AML-193 (cell line): ENCODE data around the gene AGMAT.
A peak's percentile ranks its signal among the peaks of the same experiment; 100 is the strongest.
"Not testable (repeated sequence)": the region's sequence is repeated elsewhere in the genome, so short reads cannot be mapped to it uniquely, and the experiment has no call there.

Experiments
- DNase-seq, 2 experiments: peaks; one replicate each; lab custom pipeline; 2025; lab: John Stamatoyannopoulos, UW

AGMAT gene

DNA sequence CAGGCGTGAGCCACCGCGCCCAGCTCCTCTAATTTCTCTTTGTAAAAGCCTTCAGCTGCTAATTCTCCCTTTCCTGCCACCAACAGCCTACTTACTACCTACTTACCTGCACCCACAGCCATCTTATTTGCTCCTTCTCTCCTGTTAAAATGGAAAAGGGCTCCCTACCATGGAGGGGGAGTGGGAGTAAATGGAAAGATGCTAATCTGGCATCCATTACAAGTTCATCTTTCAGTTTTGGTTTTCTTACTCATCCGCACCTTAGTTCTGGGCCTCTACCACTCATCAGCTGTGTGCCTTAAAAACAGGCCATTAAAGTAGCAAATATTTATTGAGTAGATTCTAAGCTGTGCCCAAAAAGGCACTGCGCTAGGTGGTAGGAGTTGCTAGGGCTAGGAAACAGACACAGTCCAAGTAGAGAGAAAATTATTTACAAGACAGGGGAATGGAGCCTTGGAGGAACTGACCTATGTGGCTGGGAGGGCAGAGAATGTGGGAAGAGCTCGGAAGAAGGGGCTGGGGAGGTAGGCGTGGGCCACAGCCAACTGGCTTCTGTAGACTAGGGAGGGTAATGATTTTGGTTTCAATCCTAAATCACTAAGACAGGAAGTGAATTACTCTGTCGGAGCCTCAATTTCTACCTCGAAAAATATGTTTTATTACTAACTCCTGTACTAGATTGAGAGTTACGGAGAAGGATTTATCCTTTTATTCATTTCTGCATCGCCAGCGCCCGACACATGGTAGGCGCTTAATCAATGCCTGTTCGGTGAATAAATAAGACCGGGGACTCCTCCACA is 31.7 kb upstream of the AGMAT start:
- no peak for DNase-seq

DNA sequence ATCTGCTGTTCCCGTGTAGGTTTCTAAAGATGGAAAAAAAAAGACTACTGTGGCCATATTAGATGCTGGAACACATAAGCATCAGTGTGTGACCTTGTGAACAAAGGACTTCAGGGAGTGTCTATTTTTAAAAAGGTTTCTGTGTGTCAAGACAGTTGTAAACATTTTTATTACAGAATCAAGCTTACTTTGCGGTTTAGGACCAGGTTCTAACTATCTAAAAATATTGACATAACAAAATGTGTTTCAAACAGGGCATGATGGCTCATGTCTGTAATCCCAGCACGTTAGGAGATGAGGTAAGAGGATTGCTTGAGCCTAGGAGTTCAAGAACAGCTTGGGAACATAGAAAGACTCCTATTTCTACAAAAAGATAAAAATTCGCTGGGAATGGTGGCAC is 25.3 kb upstream of the AGMAT start:
- DNase-seq = no peak

- DNase-seq = no peak
Measured at GRCh38 chr1:15609631-15610030, 24.8 kb upstream of the AGMAT start.

DNA sequence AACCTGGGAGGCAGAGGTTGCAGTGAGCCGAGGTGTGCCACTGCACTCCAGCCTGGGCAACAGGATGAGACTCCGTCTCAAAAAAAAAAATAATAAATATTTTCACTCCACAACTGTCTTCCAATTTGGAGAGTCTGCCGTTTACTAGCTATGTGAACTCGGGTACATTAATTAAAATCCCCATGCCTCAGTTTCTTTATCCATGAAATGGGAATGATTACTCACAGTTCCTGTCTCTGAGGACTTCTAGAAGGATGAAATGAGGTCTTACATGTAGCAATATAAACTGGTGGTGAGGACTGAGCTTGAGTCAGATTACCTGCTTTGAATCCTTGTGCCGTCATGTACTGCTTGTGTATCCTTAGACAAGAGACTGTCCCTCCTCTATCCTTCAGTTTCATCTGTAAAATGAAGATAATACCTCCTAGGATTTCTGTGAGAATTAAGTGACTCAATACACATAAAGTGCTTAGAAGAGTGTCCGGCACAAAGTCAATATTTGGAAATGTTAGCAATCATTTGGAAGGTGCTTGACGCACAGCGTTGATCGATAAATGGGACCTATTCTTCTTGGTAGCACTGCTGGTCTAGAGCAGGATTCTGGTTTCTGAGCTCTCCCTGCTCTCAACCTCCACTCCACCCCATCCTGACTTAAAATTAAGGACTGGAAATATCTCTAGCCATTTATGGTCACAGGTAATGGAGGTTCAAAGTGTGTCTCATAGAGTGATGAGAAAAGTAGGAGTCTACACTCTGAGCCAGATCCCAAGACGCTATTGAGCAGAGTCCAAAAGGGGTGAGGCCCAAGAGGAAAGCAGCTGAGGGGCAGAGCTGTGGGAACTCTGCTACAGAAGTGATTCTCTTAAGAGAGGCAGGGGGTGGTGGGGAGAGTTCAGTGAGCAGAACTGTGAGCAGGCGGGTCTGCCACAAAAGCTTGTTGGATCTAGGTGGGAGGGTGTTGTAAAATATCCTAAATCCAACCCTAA is 20.8 kb upstream of the AGMAT start:
- DNase-seq = no peak

GRCh38 chr1:15604400-15604799 is 19.5 kb upstream of the AGMAT start:
- DNase-seq = not testable (repeated sequence)

GRCh38 chr1:15603966-15604282 is 19.1 kb upstream of the AGMAT start:
- not testable (repeated sequence) for DNase-seq

GRCh38 chr1:15603050-15603965 is 18.5 kb upstream of the AGMAT start:
- DNase-seq = peak; percentile 12 to 59

DNA sequence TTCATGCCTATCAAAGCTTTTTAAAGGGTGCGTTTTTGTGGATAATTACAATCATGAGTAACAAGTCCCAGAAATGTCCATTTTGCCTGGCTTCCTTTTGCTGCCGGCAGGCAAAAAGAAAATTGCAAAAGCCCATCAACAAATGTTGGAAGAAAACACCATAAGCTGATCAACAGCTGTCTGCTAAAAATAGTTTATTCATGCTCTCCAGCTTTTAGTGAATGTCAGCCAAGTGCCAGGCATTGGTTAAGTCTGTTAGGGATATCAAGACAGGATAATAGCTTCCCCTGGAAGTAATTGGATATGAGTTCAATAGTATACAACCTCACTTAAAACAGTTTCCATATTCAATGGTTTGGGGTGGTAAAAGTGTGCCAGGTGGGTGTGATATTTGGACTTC is 13.6 kb upstream of the AGMAT start:
- DNase-seq = no peak

GRCh38 chr1:15595809-15596617 is 11.2 kb upstream of the AGMAT start:
- no peak for DNase-seq

- DNase-seq = no peak
Measured at GRCh38 chr1:15592285-15592684, 7.4 kb upstream of the AGMAT start.

DNA sequence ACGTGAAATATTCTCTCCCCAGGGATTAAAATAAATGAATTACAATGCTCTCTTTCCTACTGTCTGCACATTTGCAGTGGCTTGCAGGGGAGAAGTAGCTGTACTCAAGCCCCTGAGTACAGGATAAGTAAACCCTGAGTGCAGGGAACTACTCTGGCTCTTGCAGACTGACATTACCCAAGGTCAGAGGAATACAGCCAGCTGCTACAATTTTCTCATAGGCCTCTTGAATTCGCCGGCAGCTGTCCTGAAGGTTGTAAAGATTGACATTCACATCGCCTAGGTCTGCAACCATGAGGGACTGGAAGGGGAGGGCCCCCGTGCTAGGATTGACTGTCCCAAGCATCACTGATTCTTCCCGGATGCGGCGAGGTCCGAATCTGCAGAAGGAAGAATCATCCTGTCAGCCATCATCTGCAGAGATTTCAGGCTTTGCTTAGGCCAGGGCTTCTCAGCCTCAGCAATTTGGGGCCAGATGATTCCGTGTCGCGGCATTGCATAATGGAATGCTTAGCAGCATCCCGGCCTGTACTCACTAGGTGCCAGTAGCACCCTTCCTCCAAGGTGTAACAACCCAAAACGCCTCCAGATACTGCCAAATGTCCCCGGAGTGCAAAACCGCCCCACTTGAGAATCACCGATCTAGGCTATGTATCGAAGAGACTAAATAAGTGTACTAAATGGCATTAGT is 1.7 kb downstream of the AGMAT start:
- no peak for DNase-seq

DNA sequence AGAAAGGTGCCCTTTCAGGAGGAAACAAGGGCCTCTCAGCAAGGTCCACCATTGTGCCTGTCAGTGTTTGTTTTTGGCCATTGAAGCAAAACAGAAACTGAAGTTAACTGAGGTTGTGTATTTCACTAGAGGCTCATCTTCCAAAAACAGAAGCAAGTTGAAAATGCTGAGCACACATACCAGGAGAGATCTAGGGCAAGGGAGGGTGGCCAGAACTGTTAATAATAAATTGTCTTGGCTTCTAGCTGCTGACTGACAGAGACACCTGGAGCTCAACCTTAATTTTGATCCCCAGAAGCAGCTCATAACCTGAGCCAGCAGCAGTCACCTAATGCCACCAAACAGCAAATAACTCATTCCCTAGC is 5.2 kb downstream of the AGMAT start:
- no peak for DNase-seq

DNA sequence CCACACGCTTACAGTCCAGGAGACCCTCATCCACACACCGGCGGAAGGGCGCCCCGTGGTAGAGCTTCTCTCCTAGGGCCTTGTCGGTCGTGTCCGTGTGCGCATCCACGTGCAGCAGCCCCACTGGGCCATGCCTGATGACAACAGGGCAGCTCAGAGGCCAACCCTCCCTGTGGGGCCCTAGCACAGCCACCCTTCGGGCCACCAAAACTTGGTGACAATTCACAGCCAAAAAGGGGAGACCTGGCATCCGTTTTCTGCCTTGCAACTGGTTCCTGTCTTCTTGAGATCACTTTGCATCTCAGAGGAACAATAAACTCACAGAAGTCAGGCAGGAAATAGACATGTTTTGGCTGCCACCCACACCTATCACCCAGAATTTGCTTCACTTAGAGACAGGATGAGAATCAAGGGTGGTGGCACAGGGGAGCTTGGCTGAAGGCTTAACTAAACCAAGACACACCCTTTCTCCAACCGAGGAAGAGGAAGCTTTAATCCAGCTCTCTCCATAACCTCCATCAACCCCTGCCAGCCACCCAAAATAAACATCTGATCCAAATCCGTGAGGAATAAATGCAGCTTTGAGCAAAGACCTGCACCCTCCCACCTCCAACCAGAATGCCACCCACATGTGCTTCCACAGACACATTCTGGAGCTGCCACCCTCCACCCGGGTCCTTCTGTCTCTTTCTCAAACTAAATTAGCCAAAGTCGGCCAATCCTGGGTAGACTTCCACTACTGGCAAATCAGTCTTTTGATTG is 5.7 kb downstream of the AGMAT start:
- DNase-seq = no peak

GRCh38 chr1:15577691-15578090 is 7.2 kb downstream of the AGMAT start:
- no peak for DNase-seq

GRCh38 chr1:15575549-15576150 is 9.2 kb downstream of the AGMAT start:
- no peak for DNase-seq

GRCh38 chr1:15574741-15575140 is 10.1 kb downstream of the AGMAT start:
- no peak for DNase-seq

GRCh38 chr1:15573477-15573876 is 11.4 kb downstream of the AGMAT start:
- DNase-seq = no peak

- no peak for DNase-seq
Measured at GRCh38 chr1:15571266-15571665, 13.6 kb downstream of the AGMAT start.

- DNase-seq = no peak
Measured at GRCh38 chr1:15570861-15571260, 14.0 kb downstream of the AGMAT start.
